ENCODE data around the gene ZNF316.

- TF ChIP-seq CTCF (IDR thresholded peaks at IDR 0.05; ENCODE audit: low read length) = no peak
- TF ChIP-seq EZH2phosphoT487 (IDR thresholded peaks at IDR 0.05; ENCODE audit: low read length) = no peak
Measured at GRCh38 chr7:6648815-6649104, 11.6 kb downstream of the ZNF316 start.

Measured in MM.1S (cell line).